HEK293T (cell line): ENCODE measurements around the gene PNRC1.

Source experiments
- ARNT ChIP-seq: fragments of 450-650 bp; IDR thresholded peaks from 2 replicates; pipeline ENCODE4 v1.6.1; 2017; ENCODE audit warnings: mild to moderate bottlenecking
- BHLHE40 ChIP-seq: fragments of 450-650 bp; IDR thresholded peaks from 2 replicates; pipeline ENCODE4 v1.6.1; 2016; ENCODE audit warnings: mild to moderate bottlenecking, moderate library complexity, borderline replicate concordance
- FOXA1 ChIP-seq: fragments of 450-650 bp; IDR thresholded peaks from 2 replicates; pipeline ENCODE4 v1.6.1; 2016; ENCODE audit warnings: mild to moderate bottlenecking
- FOXK2 ChIP-seq: fragments of 450-650 bp; IDR thresholded peaks from 2 replicates; pipeline ENCODE4 v1.6.1; 2016; ENCODE audit warnings: mild to moderate bottlenecking
- FOXM1 ChIP-seq: fragments of 450-650 bp; IDR thresholded peaks from 2 replicates; pipeline ENCODE4 v1.6.1; 2017; ENCODE audit warnings: mild to moderate bottlenecking, borderline replicate concordance
- HDGF ChIP-seq: fragments of 450-650 bp; IDR thresholded peaks from 2 replicates; pipeline ENCODE4 v1.6.1; 2017; ENCODE audit warnings: antibody characterized with exemption, borderline replicate concordance
- L3MBTL2 ChIP-seq: fragments of 450-650 bp; conservative IDR thresholded peaks from 2 replicates; pipeline ENCODE4 v1.6.1; 2016; ENCODE audit warnings: mild to moderate bottlenecking
- LEF1 ChIP-seq: fragments of 450-650 bp; IDR thresholded peaks from 2 replicates; pipeline ENCODE4 v1.6.1; 2017; ENCODE audit warnings: mild to moderate bottlenecking, borderline replicate concordance
- NFRKB ChIP-seq: fragments of 450-650 bp; IDR thresholded peaks from 2 replicates; pipeline ENCODE4 v1.6.1; 2016; ENCODE audit warnings: mild to moderate bottlenecking, moderate library complexity
- PKNOX1 ChIP-seq: fragments of 450-650 bp; IDR thresholded peaks from 2 replicates; pipeline ENCODE4 v1.6.1; 2016
- SP1 ChIP-seq: fragments of 450-650 bp; IDR thresholded peaks from 2 replicates; pipeline ENCODE4 v1.6.1; 2017
- SUZ12 ChIP-seq: fragments of 450-650 bp; IDR thresholded peaks from 2 replicates; pipeline ENCODE4 v1.6.1; 2016; ENCODE audit warnings: mild to moderate bottlenecking
- TARDBP ChIP-seq: fragments of 450-650 bp; IDR thresholded peaks from 2 replicates; pipeline ENCODE4 v1.6.1; 2016
- ZNF384 ChIP-seq: fragments of 450-650 bp; IDR thresholded peaks from 2 replicates; pipeline ENCODE4 v1.6.1; 2016

- TF ChIP-seq L3MBTL2, result no peak
- TF ChIP-seq HDGF, result no peak
- TF ChIP-seq BHLHE40, result no peak
- no peak for TF ChIP-seq FOXK2
- no peak for TF ChIP-seq FOXA1
- no peak for TF ChIP-seq ZNF384
- TF ChIP-seq SP1, result no peak
- no peak for TF ChIP-seq FOXM1
- TF ChIP-seq LEF1, result no peak
- TF ChIP-seq TARDBP, result no peak
- no peak for TF ChIP-seq ARNT
- TF ChIP-seq SUZ12, result no peak
- TF ChIP-seq NFRKB, result no peak
- no peak for TF ChIP-seq PKNOX1
Measured at GRCh38 chr6:89079511-89080234, 878 bp upstream of the PNRC1 start.
